GM21825 (cell line): Measurements from ENCODE around the gene ANKS1A.

Experiments
- ATAC-seq: cut with Tn5 transposase; IDR thresholded peaks from one replicate; pipeline ENCODE4 v1.9.1; 2021; ENCODE audit warnings: mild to moderate bottlenecking, moderate library complexity; ENCODE audit not compliant: unreplicated experiment

The ANKS1A gene

DNA sequence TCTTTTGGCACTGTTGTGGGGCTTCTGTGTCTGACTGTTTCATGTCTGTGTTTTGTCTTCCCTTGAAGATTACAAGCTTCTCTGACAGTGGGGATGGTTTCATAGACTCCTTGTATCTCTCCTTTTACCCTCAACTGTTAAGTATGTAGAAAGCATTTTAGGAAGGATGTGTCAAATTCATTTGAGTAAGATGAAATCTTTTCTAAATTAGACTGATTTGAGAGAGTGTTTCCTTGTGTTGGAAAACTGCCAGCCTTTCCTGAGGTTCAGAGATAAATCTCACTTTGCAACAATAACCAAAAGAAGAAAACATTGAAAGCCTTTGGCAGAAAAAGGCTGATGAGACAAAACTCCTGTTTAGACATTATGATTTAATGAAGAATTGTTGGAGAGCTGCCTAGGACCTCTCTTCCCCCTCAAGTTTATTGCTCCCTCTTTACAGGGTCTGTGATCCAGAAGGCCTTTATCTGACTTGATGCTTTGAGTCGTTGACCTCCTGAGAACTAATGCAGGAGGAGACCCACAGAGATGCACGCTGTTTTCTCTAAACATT lies 68.3 kb downstream of the ANKS1A start:
- ATAC-seq, result no peak

DNA sequence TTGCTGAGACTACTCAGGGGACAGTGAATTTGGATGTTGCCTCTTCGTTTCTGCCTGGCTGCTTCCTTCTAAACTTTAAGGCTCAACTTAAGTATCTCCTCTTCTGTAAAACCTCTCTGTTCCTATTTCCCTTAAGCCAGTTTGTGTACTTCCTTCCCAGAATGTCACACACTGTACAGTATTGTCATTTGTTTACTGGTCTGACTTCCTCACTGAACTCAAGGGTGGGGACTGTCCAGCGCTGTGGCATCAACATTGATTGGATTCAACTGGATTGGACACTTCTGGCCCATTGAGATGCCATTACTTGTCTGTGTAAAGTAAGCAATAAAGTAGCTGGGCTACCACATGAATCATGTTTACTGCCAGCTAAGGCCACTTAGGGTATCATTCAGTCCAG lies 69.7 kb downstream of the ANKS1A start:
- no peak for ATAC-seq

DNA sequence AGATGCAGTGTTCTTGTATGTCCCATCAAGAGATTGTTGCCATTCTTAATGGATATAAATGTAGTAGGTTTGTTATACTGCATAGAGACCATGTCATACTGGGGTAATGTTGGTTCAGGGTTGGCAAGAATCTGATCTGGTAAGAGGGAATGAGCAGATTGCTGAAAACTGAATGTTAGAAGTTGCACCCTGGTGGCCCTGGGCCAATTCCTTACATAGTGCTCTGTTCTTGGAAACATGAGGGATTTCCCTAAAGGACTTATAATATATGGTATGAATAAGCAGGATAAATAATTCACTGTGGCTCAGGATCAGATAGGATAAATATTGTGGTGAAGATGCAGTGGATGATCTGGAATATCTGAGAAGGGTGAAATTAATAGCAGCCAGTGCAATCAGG lies 70.2 kb downstream of the ANKS1A start:
- ATAC-seq, result no peak

DNA sequence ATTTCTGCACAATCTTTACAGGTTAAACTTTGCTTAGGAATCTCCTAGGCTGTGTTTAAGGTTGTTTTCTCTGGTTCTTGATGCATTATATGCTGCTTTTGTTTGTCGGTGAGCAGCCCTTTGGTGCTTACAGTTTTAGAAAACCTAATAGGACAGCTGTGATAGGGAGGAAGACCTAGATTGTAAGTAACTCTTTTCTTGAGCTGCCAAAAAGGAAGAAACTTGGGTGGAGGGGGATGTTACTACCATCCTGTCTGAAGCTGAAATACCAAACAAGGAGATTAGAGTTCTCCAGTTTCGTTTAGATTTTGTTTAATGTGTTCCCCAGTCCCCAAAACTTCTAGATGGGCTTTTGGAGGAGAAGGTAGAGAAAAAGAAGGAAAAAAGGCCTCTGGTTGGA lies 72.0 kb downstream of the ANKS1A start:
- no peak for ATAC-seq

DNA sequence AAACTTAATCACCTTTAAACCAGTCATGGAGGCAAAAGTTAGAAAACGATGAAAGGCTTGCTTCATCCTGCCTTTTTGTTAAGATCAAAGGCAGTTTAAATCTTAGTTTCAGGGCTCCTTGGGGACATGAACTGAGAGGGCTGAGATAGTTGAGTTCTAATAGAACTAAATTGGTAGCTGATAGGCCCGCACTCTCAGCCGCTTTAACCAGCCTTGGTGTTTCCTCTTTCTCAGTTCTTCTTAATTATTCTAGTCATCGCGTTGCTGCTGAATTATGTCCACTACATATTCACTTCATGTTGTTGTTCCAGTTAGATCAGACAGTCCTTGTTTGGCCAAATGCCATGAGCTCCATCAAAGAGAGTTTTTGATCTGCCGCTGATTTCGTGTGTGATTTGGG lies 72.5 kb downstream of the ANKS1A start:
- no peak for ATAC-seq

DNA sequence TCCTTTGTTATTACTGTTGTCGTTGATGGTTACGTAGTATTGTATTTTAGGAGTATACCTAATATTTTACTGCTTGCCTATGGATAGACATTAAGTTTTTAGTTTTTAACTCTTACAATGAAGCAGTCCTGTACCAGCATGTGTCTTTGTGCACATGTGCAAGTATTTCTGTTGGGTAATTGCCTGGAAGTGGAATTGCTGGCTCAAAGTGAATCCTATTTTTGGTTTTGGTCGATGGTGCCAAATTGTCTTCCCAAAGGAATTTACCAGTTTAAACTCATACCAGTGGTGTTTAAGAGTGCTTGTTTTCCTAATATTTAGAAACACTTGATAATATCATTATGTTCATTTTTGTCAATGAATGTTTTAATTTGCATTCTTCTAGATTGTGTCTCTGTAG lies 75.5 kb downstream of the ANKS1A start:
- ATAC-seq, result no peak

DNA sequence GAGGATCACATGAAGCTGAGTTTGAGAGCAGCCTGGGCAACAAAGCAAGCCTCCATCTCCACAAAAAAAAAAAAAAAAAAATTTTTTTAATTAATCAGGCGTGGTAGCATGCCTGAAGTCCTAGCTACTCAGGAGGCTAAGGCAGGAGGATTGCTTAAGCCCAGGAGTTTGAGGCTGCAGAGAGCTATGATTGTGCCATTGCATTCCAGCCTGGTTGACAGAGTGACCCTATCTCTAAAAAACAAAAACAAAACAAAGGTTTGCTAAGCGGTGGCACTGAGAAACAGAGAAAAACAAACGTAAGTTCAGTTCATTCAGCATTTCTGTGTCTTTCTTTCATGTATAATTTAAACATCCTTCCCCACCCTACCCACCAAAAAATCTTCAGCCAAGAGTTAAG lies 78.4 kb downstream of the ANKS1A start:
- ATAC-seq, result no peak

DNA sequence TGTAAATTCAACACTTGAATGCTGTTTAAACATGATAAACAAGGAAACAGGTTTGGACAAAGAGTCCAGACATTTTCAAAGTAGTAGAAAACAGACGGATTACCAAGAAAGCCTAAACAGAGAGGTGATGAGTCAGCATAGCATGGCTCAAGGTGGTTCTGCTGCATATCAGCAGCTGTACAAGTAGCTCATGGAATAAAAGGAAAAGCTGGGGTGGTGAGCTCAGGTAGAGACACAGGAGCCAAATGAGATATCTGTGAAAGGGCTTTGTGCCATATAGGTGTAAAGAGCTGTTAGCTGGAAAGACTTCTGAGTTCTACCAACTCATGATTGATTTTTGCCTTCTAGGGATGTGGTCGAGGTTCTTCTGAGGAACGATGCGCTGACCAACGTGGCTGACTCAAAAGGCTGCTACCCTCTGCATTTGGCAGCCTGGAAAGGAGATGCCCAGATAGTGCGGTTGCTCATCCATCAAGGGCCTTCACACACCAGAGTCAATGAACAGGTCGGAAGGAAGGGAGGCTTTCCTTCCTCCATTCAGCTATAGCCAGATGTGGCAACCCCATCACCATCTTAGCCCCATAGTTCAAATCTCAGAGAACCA lies 80.7 kb downstream of the ANKS1A start:
- no peak for ATAC-seq

DNA sequence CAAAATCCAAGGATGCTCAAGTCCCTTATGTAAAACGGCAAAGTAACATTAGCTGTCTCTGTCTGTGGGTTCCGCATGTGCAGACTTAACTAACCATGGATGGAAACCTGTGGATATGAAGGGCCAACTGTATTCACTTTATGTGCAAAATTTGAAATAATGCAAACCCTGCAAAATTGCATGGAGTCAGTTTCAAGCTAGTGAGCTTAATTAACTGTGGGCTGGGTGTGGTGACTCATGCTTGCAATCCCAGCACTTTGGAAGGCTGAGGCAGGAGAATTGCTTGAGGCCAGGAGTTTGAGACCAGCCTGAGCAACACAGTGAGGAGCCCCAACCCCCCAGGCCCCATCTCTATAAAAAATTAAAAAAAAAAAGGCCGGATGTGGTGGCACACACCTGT lies 81.4 kb downstream of the ANKS1A start:
- no peak for ATAC-seq

DNA sequence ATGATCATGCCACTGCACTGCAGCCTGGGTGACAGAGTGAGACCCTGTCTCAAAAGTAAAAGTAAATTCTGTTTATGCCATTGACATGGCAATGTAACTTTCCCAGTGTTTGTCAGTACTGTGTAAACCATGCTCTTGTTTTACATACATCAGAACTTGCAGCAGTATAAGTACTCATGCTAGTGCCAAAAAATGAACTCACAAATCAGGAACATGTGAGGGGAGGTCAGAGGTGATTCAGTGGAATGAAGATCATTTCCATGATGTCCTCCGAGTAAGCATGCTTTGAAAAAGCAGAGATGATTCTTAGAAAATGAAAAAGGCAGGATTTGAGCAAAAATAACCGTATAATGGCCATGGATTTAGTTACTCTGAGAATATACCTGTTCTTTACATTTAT lies 81.9 kb downstream of the ANKS1A start:
- ATAC-seq, result no peak

DNA sequence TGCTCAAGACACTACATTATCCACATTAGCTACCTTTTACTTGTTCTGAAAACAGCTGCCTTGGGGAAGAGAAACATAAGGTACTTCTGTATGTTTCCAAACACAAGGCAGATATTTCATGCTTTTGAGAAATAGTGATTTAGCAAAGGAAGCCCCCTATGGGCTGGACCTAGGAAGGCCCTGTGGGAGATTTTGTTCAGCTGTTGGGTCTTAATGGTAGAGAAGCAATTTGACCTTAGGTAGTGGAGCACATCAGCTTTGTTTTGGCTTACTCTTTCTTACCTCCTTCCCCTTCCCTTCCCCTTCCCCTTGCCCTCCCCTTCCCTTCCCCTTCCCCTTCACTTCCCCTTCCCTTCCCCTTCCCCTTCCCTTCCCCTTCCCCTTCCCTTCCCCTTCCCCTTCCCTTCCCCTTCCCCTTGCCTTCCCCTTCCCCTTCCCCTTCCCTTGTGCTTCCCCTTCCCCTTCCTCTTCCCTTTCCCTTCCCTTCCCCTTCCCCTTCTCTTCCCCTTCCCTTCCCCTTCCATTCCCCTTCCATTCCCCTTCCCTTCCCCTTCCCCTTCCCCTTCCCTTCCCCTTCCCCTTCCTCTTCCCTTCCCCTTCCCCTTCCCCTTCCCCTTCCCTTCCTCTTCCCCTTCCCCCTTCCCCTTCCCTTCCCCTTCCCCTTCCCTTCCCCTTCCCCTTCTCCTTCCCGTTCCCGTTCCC lies 84.6 kb downstream of the ANKS1A start:
- no peak for ATAC-seq

DNA sequence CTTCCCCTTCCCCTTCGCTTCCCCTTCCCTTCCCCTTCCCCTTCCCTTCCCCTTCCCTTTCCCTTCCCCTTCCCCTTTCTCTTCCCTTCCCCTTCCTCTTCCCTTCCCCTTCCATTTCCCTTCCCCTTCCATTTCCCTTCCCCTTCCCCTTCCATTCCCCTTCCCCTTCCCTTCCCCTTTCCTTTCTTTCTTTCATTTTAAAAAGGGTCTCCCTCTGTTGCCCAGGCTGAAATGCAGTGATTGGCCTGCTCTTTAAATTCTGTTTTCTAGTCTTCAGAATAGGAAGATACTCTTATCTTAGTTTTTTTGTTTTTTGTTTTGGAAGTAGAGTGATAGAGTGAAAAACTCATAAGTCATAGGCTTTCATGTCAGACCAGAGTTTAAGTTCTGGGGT lies 85.2 kb downstream of the ANKS1A start:
- ATAC-seq, result no peak

DNA sequence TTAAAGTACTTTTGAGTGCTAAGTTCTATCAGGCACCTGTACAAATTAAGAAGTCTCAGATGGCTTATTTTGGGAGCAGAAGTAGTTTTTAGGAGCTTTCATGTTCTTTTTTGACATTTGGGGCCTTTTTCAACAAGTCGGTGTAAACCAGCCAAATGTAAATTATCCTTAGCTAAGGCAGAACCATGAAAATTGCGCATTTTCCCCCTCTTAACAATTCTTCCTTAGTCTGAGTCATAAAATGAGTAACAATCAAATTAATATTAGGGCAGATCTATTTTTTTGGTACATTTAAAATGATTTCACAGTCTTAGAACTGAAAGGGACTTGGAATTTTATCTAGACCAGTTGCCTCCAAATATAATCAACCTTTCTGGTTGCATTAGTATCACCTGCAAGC lies 87.2 kb downstream of the ANKS1A start:
- ATAC-seq, result no peak

DNA sequence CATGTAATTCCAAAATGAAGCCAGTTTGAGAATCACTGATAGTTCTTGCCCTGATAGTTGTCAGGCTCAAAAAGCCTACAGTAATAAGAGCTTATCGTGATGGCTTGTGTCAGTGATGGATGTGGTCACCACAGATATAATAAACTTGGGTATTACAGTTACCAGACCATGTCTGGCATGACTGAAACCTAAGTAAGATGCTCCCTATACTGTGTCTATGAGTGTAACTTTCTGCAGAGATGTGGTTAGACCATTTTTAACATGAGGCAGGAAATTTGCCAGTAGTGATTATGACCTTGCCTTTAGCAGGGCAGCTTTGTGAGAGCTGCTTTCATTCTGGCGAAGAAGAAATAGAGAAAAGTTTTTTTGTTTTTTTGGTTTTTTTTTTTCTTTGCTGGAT lies 90.2 kb downstream of the ANKS1A start:
- no peak for ATAC-seq

DNA sequence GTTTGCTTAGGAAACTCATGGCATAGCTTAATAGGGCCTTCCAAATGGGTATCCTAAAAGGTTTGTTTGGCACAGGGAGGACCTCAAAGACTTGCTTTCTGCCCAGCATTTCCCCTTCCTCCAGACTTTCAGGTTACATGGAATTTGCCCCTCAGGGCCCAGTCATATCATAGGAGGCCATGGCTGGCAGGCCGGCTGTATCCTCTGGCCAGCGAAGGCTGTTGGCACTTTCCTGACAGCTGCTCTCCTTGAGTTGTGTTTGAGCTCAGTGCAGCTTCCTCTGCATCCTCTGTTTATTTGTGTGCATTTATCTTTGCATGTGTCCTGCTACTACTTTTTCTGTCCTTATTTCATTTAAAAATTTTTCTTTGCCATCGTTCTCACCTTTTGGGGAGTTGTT lies 90.9 kb downstream of the ANKS1A start:
- no peak for ATAC-seq

DNA sequence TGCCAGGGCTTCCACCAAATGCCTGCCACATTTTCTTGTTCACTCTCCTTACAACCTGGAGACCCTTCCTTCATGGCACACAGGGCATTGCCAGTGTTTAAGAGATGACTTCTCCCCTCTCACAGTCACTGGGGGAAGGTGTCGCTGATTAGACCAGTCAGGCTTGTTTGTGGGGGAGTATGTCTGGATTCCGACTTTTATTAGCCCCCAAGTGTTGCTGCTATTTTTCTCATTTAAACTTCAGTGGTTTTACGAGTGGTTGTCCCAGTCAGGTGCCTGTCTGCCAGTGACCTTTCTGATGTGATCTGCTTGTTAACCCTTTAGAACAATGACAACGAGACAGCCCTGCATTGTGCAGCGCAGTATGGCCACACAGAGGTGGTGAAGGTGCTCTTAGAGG lies 92.3 kb downstream of the ANKS1A start:
- no peak for ATAC-seq

DNA sequence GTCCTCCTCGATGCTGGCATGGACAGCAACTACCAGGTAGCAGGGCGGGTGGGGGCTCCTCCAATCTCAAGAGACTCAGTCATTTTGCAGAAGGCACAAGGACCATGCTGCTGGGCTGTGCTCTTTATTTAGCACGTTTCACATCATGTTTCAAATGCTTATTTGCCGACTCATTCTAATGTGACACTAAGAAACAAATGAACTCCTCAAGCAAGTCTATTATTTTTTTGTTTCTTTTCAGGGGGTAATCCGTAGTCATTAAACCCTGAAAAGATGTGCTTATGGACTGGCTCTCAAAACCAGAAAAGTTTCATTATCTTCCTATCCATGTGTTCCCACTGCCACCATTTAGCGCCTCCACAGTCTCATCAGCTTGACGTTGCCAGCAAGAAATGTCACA lies 92.9 kb downstream of the ANKS1A start:
- no peak for ATAC-seq

DNA sequence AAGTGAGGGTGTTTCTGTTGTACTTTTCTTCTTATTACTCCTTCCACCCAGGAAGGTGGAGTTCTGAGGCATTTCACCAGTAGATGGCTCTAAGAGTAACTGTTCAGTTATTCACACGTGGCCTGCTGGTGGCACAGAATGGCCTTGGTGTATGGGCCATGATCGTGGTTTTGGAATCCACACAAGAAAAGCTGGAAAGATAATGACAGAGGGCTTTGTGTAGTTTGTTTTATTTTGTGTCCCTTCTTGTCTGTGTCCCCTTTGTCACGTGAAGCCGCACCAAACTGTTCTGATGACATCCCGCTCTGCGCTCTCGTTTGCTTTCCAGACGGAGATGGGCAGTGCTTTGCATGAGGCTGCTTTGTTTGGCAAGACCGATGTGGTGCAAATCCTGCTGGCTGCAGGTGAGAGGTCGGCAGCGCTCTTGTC lies 93.4 kb downstream of the ANKS1A start:
- no peak for ATAC-seq

DNA sequence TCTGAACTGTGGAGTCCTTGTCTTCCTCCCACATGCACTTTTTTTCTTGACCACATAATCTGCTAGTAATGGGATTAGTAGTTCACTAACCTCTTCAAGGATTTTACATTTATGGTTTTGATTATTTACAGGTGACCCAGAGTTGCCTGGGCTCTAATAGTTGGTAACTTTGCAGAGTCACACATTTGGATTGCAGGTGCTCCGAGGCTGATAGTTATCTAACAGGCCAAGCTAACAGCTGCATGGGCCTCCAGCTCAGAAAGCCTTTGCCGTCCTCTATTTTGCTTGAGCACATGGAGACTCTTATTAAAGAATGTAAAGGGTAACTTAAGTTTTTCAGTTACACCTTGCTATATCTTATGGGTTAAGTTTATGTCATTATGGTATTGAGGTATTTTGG lies 95.4 kb downstream of the ANKS1A start:
- ATAC-seq, result no peak

DNA sequence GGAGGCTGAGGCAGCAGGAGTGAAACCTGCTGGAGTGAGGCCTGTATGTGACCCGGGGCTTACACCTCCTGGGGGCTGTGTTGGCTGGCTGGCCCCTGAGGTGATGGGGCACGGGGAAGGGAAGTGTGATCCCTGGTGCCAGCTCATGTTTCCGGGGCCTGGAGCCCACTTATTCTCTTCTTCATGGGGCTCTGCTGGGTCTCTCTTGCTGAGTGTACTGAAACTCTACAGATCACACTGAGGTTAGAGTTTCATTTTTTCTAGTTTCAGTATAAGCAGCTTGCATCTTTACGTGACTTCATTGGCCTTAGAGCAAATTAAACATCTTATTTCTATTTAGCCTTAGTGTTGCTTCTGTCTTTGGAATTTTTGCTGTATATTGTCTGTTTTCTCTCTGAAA lies 96.2 kb downstream of the ANKS1A start:
- no peak for ATAC-seq

DNA sequence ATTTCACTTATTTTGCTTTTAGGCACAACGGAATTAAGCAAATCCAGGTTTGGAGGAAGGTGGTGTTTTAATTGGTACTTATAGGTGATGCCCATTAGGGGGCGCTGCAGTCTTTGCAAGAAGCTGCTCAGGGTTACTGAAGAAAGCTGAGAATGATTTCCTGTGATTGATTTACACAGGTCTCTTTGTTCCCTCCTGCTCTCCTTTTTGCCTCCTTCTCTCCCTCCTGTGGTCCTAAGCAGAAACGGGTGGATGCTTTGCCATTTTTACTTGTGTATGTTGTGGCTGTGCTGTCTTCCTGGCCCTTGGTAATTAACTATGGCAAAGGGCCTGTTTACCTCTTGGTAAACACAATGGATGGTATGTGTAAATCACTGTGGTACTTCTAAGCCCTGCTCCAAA lies 97.8 kb downstream of the ANKS1A start:
- no peak for ATAC-seq

DNA sequence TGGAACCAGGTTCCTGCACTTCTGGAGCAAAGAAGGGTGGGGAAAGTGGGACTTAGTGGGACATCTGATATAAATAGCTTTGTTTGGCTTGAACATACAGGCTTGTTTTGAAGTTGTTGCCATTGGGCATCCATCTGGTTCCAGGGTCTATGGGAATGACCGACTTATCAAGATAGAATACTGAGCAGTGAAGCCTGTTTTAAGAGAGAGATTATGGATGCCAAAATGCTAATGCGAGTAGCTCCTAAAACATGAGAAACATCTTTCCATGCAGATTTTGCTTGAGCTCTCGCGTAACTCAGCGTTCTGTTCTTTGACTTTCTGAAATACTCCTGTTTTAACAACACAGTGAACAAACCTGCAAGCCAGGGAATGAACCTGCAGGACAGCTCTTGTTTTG lies 98.5 kb downstream of the ANKS1A start:
- ATAC-seq, result no peak
